Left lung (tissue), 14 donors: ENCODE data around the gene MAN2B1. TPM values are rescaled to one million over a fixed set of nuclear protein-coding genes. Genes with fewer than 3 reads are reported as not detected.
"Not testable (repeated sequence)": the region's sequence is repeated elsewhere in the genome, so short reads cannot be mapped to it uniquely, and the experiment has no call there.

Experiments used
- ATAC-seq: fragments of 200-7000 bp; cut with Tn5 transposase; one replicate; pipeline ENCODE4 v1.9.1; 2020; ENCODE audit warnings: moderate library complexity
- DNase-seq, 4 donors: peaks; one replicate each; pipeline ENCODE4 v3.0.0-alpha.2; 2013 to 2020
- H3K27ac ChIP-seq, 2 donors: fragments of 200-600 bp; sonication (generic) in 1 of 2; one replicate each; pipeline versions ENCODE4 v1.5.0 to v1.8.0; 2020 to 2021
- H3K27me3 ChIP-seq, 2 donors: fragments of 200-600 bp; sonication (generic) in 1 of 2; one replicate each; pipeline versions ENCODE4 v1.5.0 to v1.8.0; 2020 to 2021
- H3K36me3 ChIP-seq, 2 donors: fragments of 200-600 bp; sonication (generic) in 1 of 2; one replicate each; pipeline versions ENCODE4 v1.5.0 to v1.8.0; 2020 to 2021
- H3K4me1 ChIP-seq, 2 donors: fragments of 200-600 bp; one replicate each; pipeline ENCODE4 v1.8.0; 2021
- H3K4me3 ChIP-seq, 2 donors: fragments of 200-600 bp; sonication (generic) in 1 of 2; one replicate each; pipeline versions ENCODE4 v1.5.0 to v1.8.0; 2020 to 2021; ENCODE audit warnings: mild to moderate bottlenecking in 1 of 2
- H3K9me3 ChIP-seq, 2 donors: fragments of 200-600 bp; sonication (generic) in 1 of 2; one replicate each; pipeline versions ENCODE4 v1.5.0 to v1.8.0; 2020 to 2021
- CTCF ChIP-seq, 2 donors: fragments of 200-600 bp; sonication (generic) in 1 of 2; IDR thresholded peaks; one replicate each; pipeline versions ENCODE4 v1.5.0 to v1.8.0; 2021; ENCODE audit warnings: antibody characterized with exemption in 2 of 2
- intact Hi-C, 2 donors: fragments of 100-400 bp; cut with DNase I; formaldehyde crosslinking; loops; one replicate each; pipeline versions ENCODE4 v1.11.2 to v1.14.2; 2022
- long read RNA-seq, 12 donors: library from polyadenylated mRNA in 2 of 12; unstranded in 2 of 12; transcript quantifications; one replicate each; pipeline ENCODE4 v2.0.0 and lab custom pipeline, GENCODE V29; 2019 to 2026
- polyA plus RNA-seq, 6 donors: library from polyadenylated mRNA; unstranded; fragments of 120-200 nt; gene quantifications; one replicate each; pipeline ENCODE4 v1.2.1, GENCODE V29; 2013; ENCODE audit not compliant: insufficient read length in 6 of 6
- total RNA-seq, 2 donors: library from RNA; stranded (reverse); fragmentation: NEBNext Ultra II Directional; extraction: Animal tissue kit (Norgen Biotek cat#: 25700); gene quantifications; one replicate each; pipeline ENCODE4 v1.2.1, GENCODE V29; 2021
- donor health status: DM: no; HTN: yes; CAD: no.
- donor health status: DM: no; HTN: no; CAD: no.

MAN2B1 gene
- 100 to 1,000 TPM; 164 to 176 TPM for total RNA-seq
- polyA plus RNA-seq: 10 to 100 TPM; 31.7 to 42.8 (median 38.1) TPM
- long read RNA-seq, donor 1, transcript MAN2B1-210 (3 exons, 554 nt): major isoform, 9 of 56 reads
- long read RNA-seq, donor 1, partial matches to known transcripts: 38 of 56 reads
- long read RNA-seq, donor 1, other reads (novel, unspliced or antisense): 0 of 56 reads
- long read RNA-seq, donor 2, partial matches to known transcripts: 10 of 19 reads
- long read RNA-seq, donor 2, other reads (novel, unspliced or antisense): 0 of 19 reads
- long read RNA-seq, donor 3, partial matches to known transcripts: 0 of 10 reads
- long read RNA-seq, donor 3, other reads (novel, unspliced or antisense): 0 of 10 reads
- long read RNA-seq, donor 4, transcript MAN2B1-203 (24 exons, 3,184 nt): major isoform, 17 of 37 reads
- long read RNA-seq, donor 4, partial matches to known transcripts: 13 of 37 reads
- long read RNA-seq, donor 4, other reads (novel, unspliced or antisense): 5 of 37 reads
- long read RNA-seq, donor 5, partial matches to known transcripts: 0 of 7 reads
- long read RNA-seq, donor 5, other reads (novel, unspliced or antisense): 0 of 7 reads
- long read RNA-seq, donor 6, partial matches to known transcripts: 0 of 8 reads
- long read RNA-seq, donor 6, other reads (novel, unspliced or antisense): 0 of 8 reads
- long read RNA-seq, donor 7, partial matches to known transcripts: 0 of 2 reads
- long read RNA-seq, donor 7, other reads (novel, unspliced or antisense): 0 of 2 reads
- long read RNA-seq, donor 8, transcript MAN2B1-210 (3 exons, 554 nt): major isoform, 5 of 11 reads
- long read RNA-seq, donor 8, partial matches to known transcripts: 0 of 11 reads
- long read RNA-seq, donor 8, other reads (novel, unspliced or antisense): 0 of 11 reads
- long read RNA-seq, donor 9: 0 reads
- long read RNA-seq, donor 10, transcript MAN2B1-203 (24 exons, 3,184 nt): major isoform, 21 of 41 reads
- long read RNA-seq, donor 10, partial matches to known transcripts: 16 of 41 reads
- long read RNA-seq, donor 10, other reads (novel, unspliced or antisense): 4 of 41 reads
- long read RNA-seq, donor 11: 0 reads
- long read RNA-seq, donor 12, partial matches to known transcripts: 0 of 4 reads
- long read RNA-seq, donor 12, other reads (novel, unspliced or antisense): 0 of 4 reads

- no peak for TF ChIP-seq CTCF (IDR thresholded peaks at IDR 0.05)
- peaks cover 0 to 36% of the 10 kb centered on the region in 2 donors for H3K36me3 ChIP-seq
- peaks cover 22 to 54% of the 10 kb centered on the region in 2 donors for H3K4me1 ChIP-seq
- peak within 1 kb of the TSS in 1 of 2 donors; percentile 76 for H3K27ac ChIP-seq
- ATAC-seq (peak; percentile 88), DNase-seq (peak; percentile 71 to 93 (median 78))
- no peaks in the 10 kb centered on the region for H3K27me3 ChIP-seq
- intact Hi-C loops: no loop called here
- H3K4me3 ChIP-seq: peak within 1 kb of the TSS; percentile 82 to 87
- H3K9me3 ChIP-seq: no peaks in the 10 kb centered on the region
These were observed at the start of gene MAN2B1, which contains the start of gene WDR83 for GRCh38 chr19:12666265-12667048. Gene MAN2B1, minus strand, starts transcription at chr19:12666742. Its CDS starts 41 bp downstream, at chr19:12666701. Gene WDR83, plus strand, starts transcription at chr19:12666807. Its CDS starts 2,984 bp downstream, at chr19:12669791.

- intact Hi-C loops: no loop called here
- DNase-seq (no peak), ATAC-seq (no peak)
- Histone ChIP-seq H3K36me3 (peaks cover 0 to 80% of the 10 kb centered on the region in 2 donors), H3K4me3 (no peak overlapping the region), H3K9me3 (no peaks in the 10 kb centered on the region), H3K27ac (no peak overlapping the region), H3K4me1 (peaks cover 10 to 13% of the 10 kb centered on the region in 2 donors), H3K27me3 (no peaks in the 10 kb centered on the region)
- no peak for TF ChIP-seq CTCF (IDR thresholded peaks at IDR 0.05)
These were observed 49.4 kb upstream of the MAN2B1 start for GRCh38 chr19:12715929-12716328.

GRCh38 chr19:12715102-12715501 is 48.6 kb upstream of the MAN2B1 start:
- peaks cover 2 to 5% of the 10 kb centered on the region in 2 donors for H3K4me1 ChIP-seq
- no peak for DNase-seq
- no peaks in the 10 kb centered on the region for H3K27me3 ChIP-seq
- H3K4me3 ChIP-seq: no peak overlapping the region
- ATAC-seq: no peak
- no peak for TF ChIP-seq CTCF (IDR thresholded peaks at IDR 0.05)
- peaks cover 0 to 89% of the 10 kb centered on the region in 2 donors for H3K36me3 ChIP-seq
- intact Hi-C loops: no loop called here
- no peaks in the 10 kb centered on the region for H3K9me3 ChIP-seq
- no peak overlapping the region for H3K27ac ChIP-seq

GRCh38 chr19:12713304-12713703 is 46.8 kb upstream of the MAN2B1 start:
- intact Hi-C loops, H3K27ac ChIP-seq, ATAC-seq, H3K4me3 ChIP-seq, H3K27me3 ChIP-seq, H3K9me3 ChIP-seq, DNase-seq, H3K4me1 ChIP-seq: not testable (repeated sequence)
- peaks cover 0 to 98% of the 10 kb centered on the region in 2 donors for H3K36me3 ChIP-seq

GRCh38 chr19:12712077-12712476 is 45.5 kb upstream of the MAN2B1 start:
- intact Hi-C loops, H3K27me3 ChIP-seq, DNase-seq, H3K4me3 ChIP-seq, ATAC-seq, H3K9me3 ChIP-seq, H3K4me1 ChIP-seq, H3K27ac ChIP-seq: not testable (repeated sequence)
- peaks cover 0 to 98% of the 10 kb centered on the region in 2 donors for H3K36me3 ChIP-seq
- peak; percentile 14 to 25 for TF ChIP-seq CTCF (IDR thresholded peaks at IDR 0.05)
